Measurements from ENCODE around the gene CCDC146.

The CCDC146 gene

GRCh38 chr7:77247206-77247850 lies 124.9 kb downstream of the CCDC146 start:
- in situ Hi-C loops (cut with MboI; ENCODE audit: low sequenced_read_pairs, unreplicated experiment), result loop anchor here (5.0 to 10.0 kb wide), 2 partner anchors 85 to 123 kb away; partner anchors contain the start of gene CCDC146
- peak; percentile 63 for TF ChIP-seq CTCF (IDR thresholded peaks at IDR 0.05; ENCODE audit: borderline replicate concordance, control extremely low read depth, extremely low read depth, insufficient read depth, missing control alignments)
- peak; percentile 69 for DNase-seq (ENCODE audit: low spot score)

- DNase-seq (ENCODE audit: low spot score), result no peak
- in situ Hi-C loops (cut with MboI; ENCODE audit: low sequenced_read_pairs, unreplicated experiment), result loop anchor here (5.0 to 10.0 kb wide), 2 partner anchors 84 to 123 kb away; partner anchors contain the start of gene CCDC146
- TF ChIP-seq CTCF (IDR thresholded peaks at IDR 0.05; ENCODE audit: borderline replicate concordance, control extremely low read depth, extremely low read depth, insufficient read depth, missing control alignments), result no peak
Observed at GRCh38 chr7:77248154-77248553, 125.7 kb downstream of the CCDC146 start.

- in situ Hi-C loops (cut with MboI; ENCODE audit: low sequenced_read_pairs, unreplicated experiment), result no loop called here
- no peak for TF ChIP-seq CTCF (IDR thresholded peaks at IDR 0.05; ENCODE audit: borderline replicate concordance, control extremely low read depth, extremely low read depth, insufficient read depth, missing control alignments)
- no peak for DNase-seq (ENCODE audit: low spot score)
Observed at GRCh38 chr7:77252506-77252905, 130.1 kb downstream of the CCDC146 start.

- in situ Hi-C loops (cut with MboI; ENCODE audit: low sequenced_read_pairs, unreplicated experiment), result no loop called here
- no peak for DNase-seq (ENCODE audit: low spot score)
- no peak for TF ChIP-seq CTCF (IDR thresholded peaks at IDR 0.05; ENCODE audit: borderline replicate concordance, control extremely low read depth, extremely low read depth, insufficient read depth, missing control alignments)
Observed at GRCh38 chr7:77253151-77253550, 130.7 kb downstream of the CCDC146 start.

- TF ChIP-seq CTCF (IDR thresholded peaks at IDR 0.05; ENCODE audit: borderline replicate concordance, control extremely low read depth, extremely low read depth, insufficient read depth, missing control alignments), result no peak
- in situ Hi-C loops (cut with MboI; ENCODE audit: low sequenced_read_pairs, unreplicated experiment), result no loop called here
Observed at GRCh38 chr7:77254429-77254828, 132.0 kb downstream of the CCDC146 start.

GRCh38 chr7:77254915-77255314 lies 132.5 kb downstream of the CCDC146 start:
- in situ Hi-C loops (cut with MboI; ENCODE audit: low sequenced_read_pairs, unreplicated experiment), result no loop called here
- no peak for TF ChIP-seq CTCF (IDR thresholded peaks at IDR 0.05; ENCODE audit: borderline replicate concordance, control extremely low read depth, extremely low read depth, insufficient read depth, missing control alignments)
- DNase-seq (ENCODE audit: low spot score), result no peak

More at GRCh38 chr7:77254429-77254828, 132.0 kb downstream of the CCDC146 start:
- DNase-seq (ENCODE audit: low spot score), result no peak

All from GM13976 (cell line).